HepG2 (cell line): ENCODE results near the gene CNBD2. TPM values are rescaled to one million over a fixed set of nuclear protein-coding genes. Genes with fewer than 3 reads are reported as not detected.

Experiments
- EZH2 ChIP-seq: conservative IDR thresholded peaks from 2 replicates; pipeline ENCODE4 v1.6.1; 2012; ENCODE audit warnings: mild to moderate bottlenecking, low read depth, low read length, moderate library complexity
- MXD4 ChIP-seq: IDR thresholded peaks from 2 replicates; pipeline ENCODE4 v1.6.1; 2016; ENCODE audit warnings: mild to moderate bottlenecking, missing biosample characterization, missing genetic modification reagents
- NAIF1 ChIP-seq: sonication (generic); formaldehyde crosslinking; IDR thresholded peaks from 2 replicates; pipeline ENCODE4 v1.5.0; 2020; ENCODE audit warnings: mild to moderate bottlenecking, missing genetic modification reagents, borderline replicate concordance
- NFE2L2 ChIP-seq: fragments of 150-350 bp; IDR thresholded peaks from 2 replicates; pipeline ENCODE4 v1.6.1; 2014; ENCODE audit warnings: low read length
- PCBP1 ChIP-seq: fragments of 200-400 bp; formaldehyde crosslinking; IDR thresholded peaks from 2 replicates; pipeline ENCODE4 v1.6.1; 2017; ENCODE audit warnings: mild to moderate bottlenecking, low read depth, low read length, borderline replicate concordance
- SAFB2 ChIP-seq: sonication (generic); formaldehyde crosslinking; IDR thresholded peaks from 2 replicates; pipeline ENCODE4 v1.5.1; 2020; ENCODE audit warnings: missing genetic modification reagents, low read depth, mild to moderate bottlenecking, borderline replicate concordance
- SALL1 ChIP-seq: sonication (generic); formaldehyde crosslinking; IDR thresholded peaks from 2 replicates; pipeline ENCODE4 v1.8.0; 2022; ENCODE audit warnings: mild to moderate bottlenecking, missing genetic modification reagents
- SMYD3 ChIP-seq: sonication (generic); formaldehyde crosslinking; IDR thresholded peaks from 2 replicates; pipeline ENCODE4 v1.8.1; 2023; ENCODE audit warnings: mild to moderate bottlenecking, missing genetic modification reagents
- SP5 ChIP-seq: IDR thresholded peaks from 2 replicates; pipeline ENCODE4 v1.6.1; 2016; ENCODE audit warnings: low read depth, borderline replicate concordance
- TEAD2 ChIP-seq: sonication (generic); formaldehyde crosslinking; IDR thresholded peaks from 2 replicates; pipeline ENCODE4 v1.9.0; 2021; ENCODE audit warnings: missing genetic modification reagents
- TOE1 ChIP-seq: sonication (generic); formaldehyde crosslinking; IDR thresholded peaks from 2 replicates; pipeline ENCODE4 v1.4.0; 2020; ENCODE audit warnings: mild to moderate bottlenecking, missing genetic modification reagents
- ZFP90 ChIP-seq: sonication (generic); formaldehyde crosslinking; IDR thresholded peaks from 2 replicates; pipeline ENCODE4 v1.8.0; 2022; ENCODE audit warnings: missing genetic modification reagents, mild to moderate bottlenecking, inconsistent platforms, borderline replicate concordance
- ZNF205 ChIP-seq: IDR thresholded peaks from 2 replicates; pipeline ENCODE4 v1.6.1; 2018; ENCODE audit warnings: missing biosample characterization, missing genetic modification reagents
- ZNF253 ChIP-seq: sonication (generic); formaldehyde crosslinking; IDR thresholded peaks from 2 replicates; pipeline ENCODE4 v1.8.0; 2022; ENCODE audit warnings: mild to moderate bottlenecking, missing genetic modification reagents, borderline replicate concordance
- ZNF598 ChIP-seq: sonication (generic); formaldehyde crosslinking; IDR thresholded peaks from 2 replicates; pipeline ENCODE4 v1.5.1; 2020; ENCODE audit warnings: mild to moderate bottlenecking, missing genetic modification reagents, borderline replicate concordance
- ZNF678 ChIP-seq: sonication (generic); formaldehyde crosslinking; IDR thresholded peaks from 2 replicates; pipeline ENCODE4 v1.4.0; 2020; ENCODE audit warnings: mild to moderate bottlenecking, missing genetic modification reagents
- polyA plus RNA-seq, 8 experiments: library from polyadenylated mRNA; depleted of rRNA in 3 of 8; stranded (reverse) in 7 of 8; unstranded in 1 of 8; fragments of >200 nt; fragmentation: Illumina TruSeq in 4 of 8; extraction: Trizol in 4 of 8; gene quantifications; 2 replicates each; pipeline versions ENCODE4 v1.2.1 to v1.2.3, GENCODE V29; 2011 to 2016; ENCODE audit warnings: low read depth in 4 of 8, missing spikeins in 1 of 8, mixed read lengths in 1 of 8; ENCODE audit not compliant: insufficient read depth in 1 of 8
- total RNA-seq, 5 experiments: library from RNA; depleted of rRNA; stranded (reverse); fragments of >200 nt; fragmentation: Illumina TruSeq; extraction: Trizol; gene quantifications; 2 replicates each; pipeline ENCODE4 v1.2.3, GENCODE V29; 2016; ENCODE audit warnings: low read depth in 1 of 5
- TF ChIP-seq, protein P1 (sequence below): sonication (generic); formaldehyde crosslinking; IDR thresholded peaks from 2 replicates; pipeline ENCODE4 v1.5.1; 2020; ENCODE audit warnings: mild to moderate bottlenecking, missing genetic modification reagents, moderate library complexity
- TF ChIP-seq, protein P2 (sequence below): sonication (generic); formaldehyde crosslinking; IDR thresholded peaks from 2 replicates; pipeline ENCODE4 v1.4.0; 2020; ENCODE audit warnings: missing genetic modification reagents
- TF ChIP-seq, protein P3 (sequence below): sonication (generic); formaldehyde crosslinking; conservative IDR thresholded peaks from 2 replicates; pipeline ENCODE4 v1.4.0; 2020; ENCODE audit warnings: missing genetic modification reagents
- TF ChIP-seq, protein P4 (sequence below): sonication (generic); formaldehyde crosslinking; IDR thresholded peaks from 2 replicates; pipeline ENCODE4 v1.4.0; 2020; ENCODE audit warnings: mild to moderate bottlenecking, missing genetic modification reagents, borderline replicate concordance

The CNBD2 gene
- total and polyA plus RNA-seq, 2 of the 13 experiments (the other 11 are each of a cell fraction or from before 2014, with no cell fraction given) = 12.4 to 22.8 TPM

DNA sequence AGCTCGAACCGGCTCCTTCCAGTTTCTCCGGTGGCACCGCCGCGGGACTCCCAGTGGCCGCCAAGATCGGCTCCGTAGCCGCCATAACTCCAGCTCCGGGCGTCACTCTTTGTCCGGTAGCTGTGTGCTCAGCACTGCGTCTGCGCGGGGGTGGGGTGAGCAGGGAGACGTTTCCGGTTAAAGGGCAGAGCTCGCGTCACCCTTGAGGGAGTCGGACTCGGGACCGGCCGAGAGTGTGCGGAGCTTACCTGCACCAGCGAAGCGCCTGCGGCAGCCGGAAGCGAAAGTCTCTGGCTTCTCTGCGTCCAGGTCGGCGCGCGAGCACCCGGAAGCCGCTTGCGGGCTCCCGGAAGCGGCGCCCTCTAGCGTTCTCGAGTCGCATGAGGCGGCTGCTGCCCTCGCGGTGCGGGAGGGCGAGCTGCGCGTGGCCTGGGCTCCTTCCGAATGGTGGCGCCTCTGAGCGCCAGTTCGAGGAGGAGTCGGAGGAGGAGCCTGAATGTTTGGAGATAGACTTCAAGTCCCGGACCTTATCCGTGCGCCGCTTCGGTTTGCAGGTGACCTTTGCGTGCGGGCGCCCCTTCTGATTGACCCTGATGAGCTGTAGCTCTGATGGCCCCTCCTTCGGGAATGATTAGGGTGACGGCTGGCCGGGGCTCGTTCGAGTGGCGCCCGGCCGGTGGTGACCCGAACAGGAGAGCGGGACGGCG is 14.0 kb upstream of the CNBD2 start, which contains the start of gene SCAND1 (continued):
- TF ChIP-seq PCBP1 (0 out of 2 replicates have a peak, but pooled peaks have one; percentile 49), TEAD2 (CRISPR knock-in tag) (peak; percentile 58; the same call in 1 of the 2 replicates), EZH2 (no peak), TOE1 (peak; percentile 97), SALL1 (CRISPR knock-in tag) (peak; percentile 96), ZFP90 (CRISPR knock-in tag) (peak; percentile 80; the same call in 1 of the 2 replicates), NFE2L2 (0 out of 2 replicates have a peak, but pooled peaks have one; percentile 8), ZNF678 (CRISPR knock-in tag) (no peak; the same call in none of the 2 replicates), ZNF253 (CRISPR knock-in tag) (peak; percentile 21), ZNF598 (CRISPR knock-in tag) (peak; percentile 98), ZNF205 (CRISPR knock-in tag) (peak; percentile 97), MXD4 (CRISPR knock-in tag) (peak; percentile 93), SMYD3 (peak; percentile 89), SAFB2 (peak; percentile 100), SP5 (CRISPR knock-in tag) (peak; percentile 84), NAIF1 (CRISPR knock-in tag) (peak; percentile 79; the same call in 1 of the 2 replicates)
- TF ChIP-seq, protein P1, sequence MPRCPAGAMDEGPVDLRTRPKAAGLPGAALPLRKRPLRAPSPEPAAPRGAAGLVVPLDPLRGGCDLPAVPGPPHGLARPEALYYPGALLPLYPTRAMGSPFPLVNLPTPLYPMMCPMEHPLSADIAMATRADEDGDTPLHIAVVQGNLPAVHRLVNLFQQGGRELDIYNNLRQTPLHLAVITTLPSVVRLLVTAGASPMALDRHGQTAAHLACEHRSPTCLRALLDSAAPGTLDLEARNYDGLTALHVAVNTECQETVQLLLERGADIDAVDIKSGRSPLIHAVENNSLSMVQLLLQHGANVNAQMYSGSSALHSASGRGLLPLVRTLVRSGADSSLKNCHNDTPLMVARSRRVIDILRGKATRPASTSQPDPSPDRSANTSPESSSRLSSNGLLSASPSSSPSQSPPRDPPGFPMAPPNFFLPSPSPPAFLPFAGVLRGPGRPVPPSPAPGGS = peak; percentile 97
- TF ChIP-seq, protein P2, sequence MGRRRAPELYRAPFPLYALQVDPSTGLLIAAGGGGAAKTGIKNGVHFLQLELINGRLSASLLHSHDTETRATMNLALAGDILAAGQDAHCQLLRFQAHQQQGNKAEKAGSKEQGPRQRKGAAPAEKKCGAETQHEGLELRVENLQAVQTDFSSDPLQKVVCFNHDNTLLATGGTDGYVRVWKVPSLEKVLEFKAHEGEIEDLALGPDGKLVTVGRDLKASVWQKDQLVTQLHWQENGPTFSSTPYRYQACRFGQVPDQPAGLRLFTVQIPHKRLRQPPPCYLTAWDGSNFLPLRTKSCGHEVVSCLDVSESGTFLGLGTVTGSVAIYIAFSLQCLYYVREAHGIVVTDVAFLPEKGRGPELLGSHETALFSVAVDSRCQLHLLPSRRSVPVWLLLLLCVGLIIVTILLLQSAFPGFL (CRISPR knock-in tag) = peak; percentile 72; the same call in 1 of the 2 replicates
- TF ChIP-seq, protein P3, sequence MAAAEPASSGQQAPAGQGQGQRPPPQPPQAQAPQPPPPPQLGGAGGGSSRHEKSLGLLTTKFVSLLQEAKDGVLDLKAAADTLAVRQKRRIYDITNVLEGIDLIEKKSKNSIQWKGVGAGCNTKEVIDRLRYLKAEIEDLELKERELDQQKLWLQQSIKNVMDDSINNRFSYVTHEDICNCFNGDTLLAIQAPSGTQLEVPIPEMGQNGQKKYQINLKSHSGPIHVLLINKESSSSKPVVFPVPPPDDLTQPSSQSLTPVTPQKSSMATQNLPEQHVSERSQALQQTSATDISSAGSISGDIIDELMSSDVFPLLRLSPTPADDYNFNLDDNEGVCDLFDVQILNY (CRISPR knock-in tag) = peak; percentile 8
- TF ChIP-seq, protein P4, sequence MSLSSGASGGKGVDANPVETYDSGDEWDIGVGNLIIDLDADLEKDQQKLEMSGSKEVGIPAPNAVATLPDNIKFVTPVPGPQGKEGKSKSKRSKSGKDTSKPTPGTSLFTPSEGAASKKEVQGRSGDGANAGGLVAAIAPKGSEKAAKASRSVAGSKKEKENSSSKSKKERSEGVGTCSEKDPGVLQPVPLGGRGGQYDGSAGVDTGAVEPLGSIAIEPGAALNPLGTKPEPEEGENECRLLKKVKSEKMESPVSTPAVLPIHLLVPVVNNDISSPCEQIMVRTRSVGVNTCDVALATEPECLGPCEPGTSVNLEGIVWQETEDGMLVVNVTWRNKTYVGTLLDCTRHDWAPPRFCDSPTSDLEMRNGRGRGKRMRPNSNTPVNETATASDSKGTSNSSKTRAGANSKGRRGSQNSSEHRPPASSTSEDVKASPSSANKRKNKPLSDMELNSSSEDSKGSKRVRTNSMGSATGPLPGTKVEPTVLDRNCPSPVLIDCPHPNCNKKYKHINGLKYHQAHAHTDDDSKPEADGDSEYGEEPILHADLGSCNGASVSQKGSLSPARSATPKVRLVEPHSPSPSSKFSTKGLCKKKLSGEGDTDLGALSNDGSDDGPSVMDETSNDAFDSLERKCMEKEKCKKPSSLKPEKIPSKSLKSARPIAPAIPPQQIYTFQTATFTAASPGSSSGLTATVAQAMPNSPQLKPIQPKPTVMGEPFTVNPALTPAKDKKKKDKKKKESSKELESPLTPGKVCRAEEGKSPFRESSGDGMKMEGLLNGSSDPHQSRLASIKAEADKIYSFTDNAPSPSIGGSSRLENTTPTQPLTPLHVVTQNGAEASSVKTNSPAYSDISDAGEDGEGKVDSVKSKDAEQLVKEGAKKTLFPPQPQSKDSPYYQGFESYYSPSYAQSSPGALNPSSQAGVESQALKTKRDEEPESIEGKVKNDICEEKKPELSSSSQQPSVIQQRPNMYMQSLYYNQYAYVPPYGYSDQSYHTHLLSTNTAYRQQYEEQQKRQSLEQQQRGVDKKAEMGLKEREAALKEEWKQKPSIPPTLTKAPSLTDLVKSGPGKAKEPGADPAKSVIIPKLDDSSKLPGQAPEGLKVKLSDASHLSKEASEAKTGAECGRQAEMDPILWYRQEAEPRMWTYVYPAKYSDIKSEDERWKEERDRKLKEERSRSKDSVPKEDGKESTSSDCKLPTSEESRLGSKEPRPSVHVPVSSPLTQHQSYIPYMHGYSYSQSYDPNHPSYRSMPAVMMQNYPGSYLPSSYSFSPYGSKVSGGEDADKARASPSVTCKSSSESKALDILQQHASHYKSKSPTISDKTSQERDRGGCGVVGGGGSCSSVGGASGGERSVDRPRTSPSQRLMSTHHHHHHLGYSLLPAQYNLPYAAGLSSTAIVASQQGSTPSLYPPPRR (CRISPR knock-in tag) = peak; percentile 85
